Psoas muscle (tissue), 8 donors: ENCODE data around the gene RAD51B. TPM values are rescaled to one million over a fixed set of nuclear protein-coding genes. Genes with fewer than 3 reads are reported as not detected.

Experiments
- ATAC-seq, 4 donors: fragments of 200-7000 bp; cut with Tn5 transposase; one replicate each; pipeline ENCODE4 v1.9.1; 2020; ENCODE audit warnings: moderate library complexity in 3 of 4, mild to moderate bottlenecking in 2 of 4
- DNase-seq, 2 donors: peaks; one replicate each; pipeline ENCODE4 v3.0.0-alpha.2; 2020
- H3K27ac ChIP-seq: fragments of 200-600 bp; one replicate; pipeline ENCODE4 v1.8.0; 2022
- H3K27me3 ChIP-seq, 3 donors: fragments of 200-600 bp in 1 of 3; one replicate each; pipeline versions ENCODE4 v1.6.1 to v1.8.0; 2013 to 2022; ENCODE audit warnings: low read length in 2 of 3, mild to moderate bottlenecking in 2 of 3, moderate library complexity in 1 of 3; ENCODE audit not compliant: insufficient read depth in 3 of 3
- H3K36me3 ChIP-seq, 2 donors: fragments of 200-600 bp in 1 of 2; one replicate each; pipeline versions ENCODE4 v1.6.1 to v1.8.0; 2013 to 2022; ENCODE audit warnings: low read depth in 1 of 2, mild to moderate bottlenecking in 1 of 2, moderate library complexity in 1 of 2; ENCODE audit not compliant: insufficient read depth in 1 of 2
- H3K4me1 ChIP-seq: fragments of 200-600 bp; one replicate; pipeline ENCODE4 v1.8.0; 2022
- H3K4me3 ChIP-seq: fragments of 200-600 bp; one replicate; pipeline ENCODE4 v1.8.0; 2022; ENCODE audit warnings: mild to moderate bottlenecking
- H3K9me3 ChIP-seq: fragments of 200-600 bp; one replicate; pipeline ENCODE4 v1.8.0; 2022
- CTCF ChIP-seq: fragments of 200-600 bp; IDR thresholded peaks from one replicate; pipeline ENCODE4 v1.8.0; 2022; ENCODE audit warnings: antibody characterized with exemption
- WGBS, 3 donors: extraction: QIAGEN DNeasy Blood & Tissue Kit; methylation state at CpG; one replicate each; pipeline versions ENCODE4 v1.1.6 to v1.1.7; 2013; 5-methylcytosine and 5-hydroxymethylcytosine counted together
- intact Hi-C, 2 donors: fragments of 100-400 bp; cut with DNase I; formaldehyde crosslinking; loops; one replicate each; pipeline versions ENCODE4 v1.11.0 to v1.14.2; 2022
- polyA plus RNA-seq, 3 donors: library from polyadenylated mRNA; stranded (reverse); fragments of 200-250 nt; gene quantifications; one replicate each; pipeline ENCODE4 v1.2.3, GENCODE V29; 2013
- total RNA-seq, 4 donors: library from RNA; stranded (reverse); fragmentation: NEBNext Ultra II Directional in 2 of 4; extraction: Animal tissue kit (Norgen Biotek cat#: 25700) in 2 of 4; gene quantifications; one replicate each; pipeline versions ENCODE4 v1.2.1 to v1.2.4, GENCODE V29; 2021 to 2023
- donor health status: healthy with polysubstance abuse.
- donor health status: DM: no; HTN: no; CAD: no; lungs with moderate emphysema.
- donor health status: Bipolar disorder and iron deficiency.
- donor health status: healthy.
- donor health status: DM: yes; HTN: yes; CAD: no.
- donor health status: DM: no; HTN: no; CAD: no.
- donor health status: DM: no; HTN: no; CAD: no.
- donor health status: DM: yes; HTN: yes; CAD: no.

Gene RAD51B
- total and polyA plus RNA-seq, 7 donors, result 0.60 to 7.2 (median 2.2) TPM

DNA sequence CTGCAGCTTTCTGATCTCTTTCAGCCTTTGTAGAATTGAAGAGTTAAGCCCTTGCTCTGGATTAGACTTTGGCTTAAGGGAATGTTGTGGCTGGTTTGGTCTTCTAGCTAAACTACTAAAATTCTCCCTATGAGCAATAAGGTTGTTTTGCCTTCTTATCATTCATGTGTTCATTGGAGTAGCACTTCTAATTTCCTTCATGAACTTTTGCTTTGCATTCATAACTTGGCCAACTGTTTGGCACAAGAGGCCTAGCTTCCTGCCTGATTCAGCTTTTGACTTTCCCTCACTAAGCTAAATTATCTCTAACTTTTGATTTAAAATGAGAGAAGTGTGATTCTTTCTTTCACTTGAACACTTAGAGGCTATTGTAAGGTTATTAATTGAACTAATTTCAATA lies 384.3 kb downstream of the RAD51B start:
- intact Hi-C loops, result no loop called here
- no peak for ATAC-seq
- TF ChIP-seq CTCF, result no peak
- no peaks in the 10 kb centered on the region for H3K36me3 ChIP-seq
- peaks cover 23% of the 10 kb centered on the region for H3K4me1 ChIP-seq
- no peaks in the 10 kb centered on the region for H3K27me3 ChIP-seq
- no peaks in the 10 kb centered on the region for H3K9me3 ChIP-seq
- DNase-seq, result no peak
- H3K27ac ChIP-seq, result no peak overlapping the region
- H3K4me3 ChIP-seq, result no peak overlapping the region

GRCh38 chr14:68208218-68208617 lies 388.6 kb downstream of the RAD51B start:
- Histone ChIP-seq H3K4me1 (peaks cover 38% of the 10 kb centered on the region), H3K36me3 (no peaks in the 10 kb centered on the region), H3K27me3 (no peaks in the 10 kb centered on the region), H3K9me3 (no peaks in the 10 kb centered on the region), H3K4me3 (no peak overlapping the region), H3K27ac (peak overlapping the region; percentile 13)
- ATAC-seq (no peak), DNase-seq (no peak)
- no peak for TF ChIP-seq CTCF
- WGBS, 3 donors, result 58 to 73% (median 59%) methylated on average over 1 of the region's 1 CpG
- intact Hi-C loops, result no loop called here

- H3K9me3 ChIP-seq, result no peaks in the 10 kb centered on the region
- H3K36me3 ChIP-seq, result no peaks in the 10 kb centered on the region
- intact Hi-C loops, result no loop called here
- DNase-seq (no peak), ATAC-seq (no peak)
- peaks cover 38% of the 10 kb centered on the region for H3K4me1 ChIP-seq
- no peak for TF ChIP-seq CTCF
- WGBS, 3 donors, result 86 to 91% (median 87%) methylated on average over 1 of the region's 1 CpG
- no peak overlapping the region for H3K4me3 ChIP-seq
- peak overlapping the region; percentile 13 for H3K27ac ChIP-seq
- H3K27me3 ChIP-seq, result no peaks in the 10 kb centered on the region
These were observed 389.2 kb downstream of the RAD51B start for GRCh38 chr14:68208626-68209317.

- peak overlapping the region; percentile 73 for H3K27ac ChIP-seq
- H3K27me3 ChIP-seq, result no peaks in the 10 kb centered on the region
- H3K4me1 ChIP-seq, result peaks cover 38% of the 10 kb centered on the region
- intact Hi-C loops, result no loop called here
- DNase-seq, result no peak
- 11 to 38% (median 24%) methylated on average over 5 of the region's 5 CpGs for WGBS, 3 donors
- TF ChIP-seq CTCF, result no peak
- H3K9me3 ChIP-seq, result no peaks in the 10 kb centered on the region
- H3K36me3 ChIP-seq, result no peaks in the 10 kb centered on the region
- ATAC-seq, result peak; percentile 85 to 91 (median 89)
- H3K4me3 ChIP-seq, result peak overlapping the region; percentile 15
These were observed 391.2 kb downstream of the RAD51B start for GRCh38 chr14:68210729-68211299.
